Measurements from ENCODE around the gene NUDC.
"Not testable (repeated sequence)": the region's sequence is repeated elsewhere in the genome, so short reads cannot be mapped to it uniquely, and the experiment has no call there.

The NUDC gene

GRCh38 chr1:26956321-26956720 is 34.8 kb downstream of the NUDC start:
- DNase-seq = no peak

GRCh38 chr1:26957306-26957705 is 35.8 kb downstream of the NUDC start:
- DNase-seq = no peak

GRCh38 chr1:26959270-26959669 is 37.7 kb downstream of the NUDC start:
- no peak for DNase-seq

GRCh38 chr1:26959722-26960624 is 38.4 kb downstream of the NUDC start, which contains the start of gene KDF1:
KDF1 (minus strand) TSS chr1:26960468; CDS start chr1:26952380, 8,088 bp downstream.
- peak; percentile 73 for DNase-seq

- DNase-seq = no peak
Measured at GRCh38 chr1:26960625-26960966, 39.1 kb downstream of the NUDC start.

- no peak for DNase-seq
Measured at GRCh38 chr1:26961826-26962225, 40.3 kb downstream of the NUDC start.

GRCh38 chr1:26965213-26965612 is 43.7 kb downstream of the NUDC start:
- no peak for DNase-seq

- no peak for DNase-seq
Measured at GRCh38 chr1:26965628-26966027, 44.1 kb downstream of the NUDC start.

GRCh38 chr1:26970810-26971209 is 49.3 kb downstream of the NUDC start:
- no peak for DNase-seq

- no peak for DNase-seq
Measured at GRCh38 chr1:26971590-26971989, 50.0 kb downstream of the NUDC start.

- no peak for DNase-seq
Measured at GRCh38 chr1:26972390-26972789, 50.8 kb downstream of the NUDC start.

GRCh38 chr1:26972821-26973220 is 51.3 kb downstream of the NUDC start:
- DNase-seq = no peak

GRCh38 chr1:26976621-26977510 is 55.3 kb downstream of the NUDC start:
- DNase-seq = no peak

GRCh38 chr1:26978901-26979300 is 57.4 kb downstream of the NUDC start:
- DNase-seq = no peak

GRCh38 chr1:26981146-26981846 is 59.8 kb downstream of the NUDC start:
- no peak for DNase-seq

- DNase-seq = no peak
Measured at GRCh38 chr1:26983863-26984262, 62.3 kb downstream of the NUDC start.

GRCh38 chr1:26984291-26984690 is 62.7 kb downstream of the NUDC start:
- no peak for DNase-seq

GRCh38 chr1:26986658-26987057 is 65.1 kb downstream of the NUDC start:
- no peak for DNase-seq

- DNase-seq = not testable (repeated sequence)
Measured at GRCh38 chr1:26989403-26990109, 68.0 kb downstream of the NUDC start.

GRCh38 chr1:26991310-26992116 is 70.0 kb downstream of the NUDC start:
- DNase-seq = no peak

- DNase-seq = peak; percentile 75
Measured at GRCh38 chr1:26993237-26994019, 71.9 kb downstream of the NUDC start, which contains the start of gene TRNP1. TRNP1 (plus strand) TSS chr1:26993692; CDS start chr1:26993787, 95 bp downstream.

Data from activated T-cell treated with anti-CD3 and anti-CD28 coated beads, Interleukin-2, amount 50 U/mL, for 1 hour (primary cell).